ENCODE results near the gene PRRG2. TPM values are rescaled to one million over a fixed set of nuclear protein-coding genes. Genes with fewer than 3 reads are reported as not detected.
A peak's percentile ranks its signal among the peaks of the same experiment; 100 is the strongest.

The PRRG2 gene
- total RNA-seq, 3 donors from 2014 or later: 0.32 to 16.1 (median 10.2) TPM

DNA sequence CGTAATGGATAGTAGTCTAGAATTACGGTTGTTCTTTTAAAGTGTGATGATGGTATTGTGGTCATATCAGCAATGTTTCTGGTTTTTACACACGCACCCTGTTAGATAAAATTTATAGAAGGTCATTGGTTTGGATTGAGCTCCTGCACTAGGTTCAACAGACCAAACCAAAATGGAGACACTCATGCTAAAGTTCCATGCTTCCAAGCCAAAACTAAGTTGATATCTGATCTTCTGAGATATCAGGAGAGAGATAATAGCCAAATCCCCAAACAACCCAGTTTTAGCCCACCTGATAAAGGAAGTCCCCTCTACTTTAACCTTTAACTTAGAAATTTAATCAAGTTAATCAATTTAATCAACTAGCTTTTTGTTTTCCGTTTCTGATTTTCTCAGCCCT is 1.9 kb upstream of the PRRG2 start:
- Histone ChIP-seq H3K9me3 (no peaks in the 10 kb centered on the region), H3K4me1 (no peaks in the 10 kb centered on the region), H3K27me3 (no peaks in the 10 kb centered on the region), H3K4me3 (peak overlapping the region in 2 of 3 donors; percentile 67 to 73), H3K27ac (no peak overlapping the region), H3K36me3 (no peaks in the 10 kb centered on the region)
- no peak for DNase-seq (ENCODE audit: low spot score in 2 of 2)
- intact Hi-C loops (cut with DNase I; ENCODE audit: low total_unique reads): no loop called here
- no peak for TF ChIP-seq POLR2AphosphoS5 (IDR thresholded peaks at IDR 0.05)
- TF ChIP-seq, protein P1, sequence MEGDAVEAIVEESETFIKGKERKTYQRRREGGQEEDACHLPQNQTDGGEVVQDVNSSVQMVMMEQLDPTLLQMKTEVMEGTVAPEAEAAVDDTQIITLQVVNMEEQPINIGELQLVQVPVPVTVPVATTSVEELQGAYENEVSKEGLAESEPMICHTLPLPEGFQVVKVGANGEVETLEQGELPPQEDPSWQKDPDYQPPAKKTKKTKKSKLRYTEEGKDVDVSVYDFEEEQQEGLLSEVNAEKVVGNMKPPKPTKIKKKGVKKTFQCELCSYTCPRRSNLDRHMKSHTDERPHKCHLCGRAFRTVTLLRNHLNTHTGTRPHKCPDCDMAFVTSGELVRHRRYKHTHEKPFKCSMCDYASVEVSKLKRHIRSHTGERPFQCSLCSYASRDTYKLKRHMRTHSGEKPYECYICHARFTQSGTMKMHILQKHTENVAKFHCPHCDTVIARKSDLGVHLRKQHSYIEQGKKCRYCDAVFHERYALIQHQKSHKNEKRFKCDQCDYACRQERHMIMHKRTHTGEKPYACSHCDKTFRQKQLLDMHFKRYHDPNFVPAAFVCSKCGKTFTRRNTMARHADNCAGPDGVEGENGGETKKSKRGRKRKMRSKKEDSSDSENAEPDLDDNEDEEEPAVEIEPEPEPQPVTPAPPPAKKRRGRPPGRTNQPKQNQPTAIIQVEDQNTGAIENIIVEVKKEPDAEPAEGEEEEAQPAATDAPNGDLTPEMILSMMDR (IDR thresholded peaks at IDR 0.05): no peak
- TF ChIP-seq POLR2A (IDR thresholded peaks at IDR 0.05): no peak

DNA sequence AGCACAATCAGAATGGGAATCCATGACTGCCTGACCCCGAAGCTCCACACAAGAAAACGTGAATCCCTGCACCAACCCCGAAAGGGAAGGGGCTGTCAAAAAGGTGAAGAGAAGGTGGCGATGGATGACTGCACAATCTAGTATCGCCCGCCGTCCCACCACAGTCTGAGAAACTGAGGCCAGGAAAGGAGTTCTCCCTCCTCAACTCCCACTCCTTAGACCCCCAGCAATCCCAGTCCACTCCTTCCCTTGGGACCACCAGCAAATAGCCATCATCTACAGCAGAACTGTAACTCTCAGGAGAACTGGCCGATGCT is 1.2 kb upstream of the PRRG2 start:
- Histone ChIP-seq H3K4me3 (peak overlapping the region; percentile 54 to 73 (median 67)), H3K9me3 (no peaks in the 10 kb centered on the region), H3K4me1 (no peaks in the 10 kb centered on the region), H3K27me3 (no peaks in the 10 kb centered on the region), H3K27ac (peak overlapping the region; percentile 76 to 77), H3K36me3 (no peaks in the 10 kb centered on the region)
- TF ChIP-seq POLR2AphosphoS5 (IDR thresholded peaks at IDR 0.05) (no peak), POLR2A (IDR thresholded peaks at IDR 0.05) (no peak)
- TF ChIP-seq, protein P1 (IDR thresholded peaks at IDR 0.05): no peak
- no peak for DNase-seq (ENCODE audit: low spot score in 2 of 2)
- intact Hi-C loops (cut with DNase I; ENCODE audit: low total_unique reads): no loop called here

DNA sequence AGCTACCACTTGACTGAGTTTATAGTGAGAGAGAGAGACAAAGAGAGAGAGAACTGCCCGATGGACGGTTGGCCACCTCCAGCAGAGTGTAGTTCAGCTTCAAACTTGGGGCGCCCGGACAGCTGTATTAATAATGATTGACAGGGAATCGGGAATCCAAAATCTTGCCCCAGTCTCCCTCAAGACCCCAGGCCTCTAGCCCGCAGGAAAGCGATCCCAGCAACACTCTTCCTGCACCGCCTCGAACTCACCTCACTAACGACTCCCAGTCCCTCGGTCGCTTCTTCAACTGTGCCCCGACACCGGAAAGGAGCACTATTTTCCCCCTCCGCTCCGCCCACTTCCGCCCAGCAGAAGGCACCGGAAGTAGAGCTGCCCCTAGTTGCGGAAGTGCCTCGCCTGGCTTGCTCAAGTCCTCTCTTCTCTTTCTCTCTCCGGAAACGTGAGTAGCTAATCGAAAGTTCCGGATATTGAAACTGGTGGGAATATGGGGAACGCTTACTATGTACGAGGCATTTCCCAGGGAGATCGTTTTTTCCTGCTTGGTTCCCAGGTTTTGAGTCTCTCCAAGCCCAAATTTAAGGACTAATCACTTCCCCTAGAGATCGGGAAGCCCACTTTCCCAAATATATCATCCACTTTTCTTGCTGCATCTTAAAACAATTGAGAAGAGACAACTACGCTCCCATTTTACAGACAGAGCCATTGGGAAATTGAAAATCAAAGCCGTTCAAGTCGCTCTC is 681 bp upstream of the PRRG2 start, which contains the start of gene NOSIP:
Gene NOSIP, minus strand, starts transcription at position 293 of the 743 bp plus-strand sequence. CDS start 19,865 bp downstream, outside the sequence.
- Histone ChIP-seq H3K36me3 (no peaks in the 10 kb centered on the region), H3K4me3 (peak within 1 kb of the TSS; percentile 54 to 73 (median 67)), H3K9me3 (no peaks in the 10 kb centered on the region), H3K27me3 (no peaks in the 10 kb centered on the region), H3K27ac (peak within 1 kb of the TSS; percentile 76 to 77), H3K4me1 (no peaks in the 10 kb centered on the region)
- DNase-seq (ENCODE audit: low spot score in 2 of 2): peak; percentile 95 to 97
- TF ChIP-seq POLR2A (IDR thresholded peaks at IDR 0.05) (peak; percentile 79), POLR2AphosphoS5 (IDR thresholded peaks at IDR 0.05) (peak; percentile 89 to 96 (median 90))
- TF ChIP-seq, protein P1 (IDR thresholded peaks at IDR 0.05): no peak
- intact Hi-C loops (cut with DNase I; ENCODE audit: low total_unique reads): no loop called here

DNA sequence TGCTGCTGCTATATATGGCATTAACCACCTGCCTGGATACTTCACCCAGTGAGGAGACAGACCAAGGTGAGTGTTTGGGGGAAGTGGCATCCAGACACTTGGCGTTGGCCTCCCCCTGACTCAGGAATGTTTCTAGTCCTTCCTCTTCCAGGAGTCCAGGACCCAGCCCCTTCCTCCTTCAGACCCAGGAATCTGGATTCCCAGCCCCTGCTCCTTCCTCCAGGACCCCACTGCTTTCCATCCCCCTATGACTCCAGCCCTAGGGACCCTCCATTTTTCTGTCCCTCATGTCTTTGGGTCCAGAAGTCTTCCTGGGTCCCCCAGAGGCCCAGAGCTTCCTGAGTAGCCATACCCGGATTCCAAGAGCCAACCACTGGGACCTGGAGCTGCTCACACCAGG is 2.1 kb downstream of the PRRG2 start:
- TF ChIP-seq, protein P1 (IDR thresholded peaks at IDR 0.05): no peak
- TF ChIP-seq POLR2AphosphoS5 (IDR thresholded peaks at IDR 0.05) (no peak), POLR2A (IDR thresholded peaks at IDR 0.05) (no peak)
- no peak overlapping the region for H3K27ac ChIP-seq
- no peak overlapping the region for H3K4me3 ChIP-seq
- H3K36me3 ChIP-seq: no peaks in the 10 kb centered on the region
- H3K27me3 ChIP-seq: no peaks in the 10 kb centered on the region
- no peaks in the 10 kb centered on the region for H3K9me3 ChIP-seq
- intact Hi-C loops (cut with DNase I; ENCODE audit: low total_unique reads): no loop called here
- no peaks in the 10 kb centered on the region for H3K4me1 ChIP-seq
- no peak for DNase-seq (ENCODE audit: low spot score in 2 of 2)

DNA sequence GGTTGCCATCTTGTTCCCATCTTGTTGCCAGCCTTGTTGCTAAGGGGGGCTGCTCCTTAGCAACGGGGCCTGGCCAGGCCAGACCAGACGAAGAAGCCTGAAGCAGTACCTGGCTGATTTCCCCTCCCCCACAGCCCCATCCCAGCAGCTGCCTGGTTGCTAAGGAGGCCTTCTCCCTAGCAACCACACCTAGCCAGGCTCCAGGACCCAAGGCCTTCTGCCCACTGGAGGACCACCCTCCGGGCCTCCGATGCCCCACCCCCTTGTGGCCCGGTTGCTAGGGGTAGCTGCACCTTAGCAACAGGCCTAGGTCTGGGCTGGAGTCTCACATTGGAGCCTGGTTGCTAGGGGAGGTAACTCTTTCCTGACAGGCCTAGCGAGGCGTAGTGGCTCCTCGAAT is 3.9 kb downstream of the PRRG2 start:
- no peak for DNase-seq (ENCODE audit: low spot score in 2 of 2)
- H3K4me3 ChIP-seq: no peak overlapping the region
- no peak for TF ChIP-seq POLR2A (IDR thresholded peaks at IDR 0.05)
- no peak for TF ChIP-seq POLR2AphosphoS5 (IDR thresholded peaks at IDR 0.05)
- TF ChIP-seq, protein P1 (IDR thresholded peaks at IDR 0.05): no peak
- H3K4me1 ChIP-seq: no peaks in the 10 kb centered on the region
- H3K36me3 ChIP-seq: no peaks in the 10 kb centered on the region
- no peak overlapping the region for H3K27ac ChIP-seq
- intact Hi-C loops (cut with DNase I; ENCODE audit: low total_unique reads): no loop called here
- H3K9me3 ChIP-seq: no peaks in the 10 kb centered on the region
- no peaks in the 10 kb centered on the region for H3K27me3 ChIP-seq
